HepG2 (cell line): ENCODE data around the gene RPS19. TPM values are rescaled to one million over a fixed set of nuclear protein-coding genes. Genes with fewer than 3 reads are reported as not detected.

ENCODE experiments used
- ATAC-seq: fragments of 200-7000 bp; cut with Tn5 transposase; 3 replicates; pipeline ENCODE4 v1.9.1; 2020; ENCODE audit warnings: mild to moderate bottlenecking, moderate library complexity
- BruUV-seq: library from RNA; stranded (reverse); fragments of 400-500 nt; replicated peaks from 2 replicates; lab custom pipeline; 2021; lab: Mats Ljungman, UMichigan
- CTCF ChIA-PET: fragments of 300-600 bp; formaldehyde crosslinking; extraction: SDS; loops from one replicate; lab custom pipeline; 2021; ENCODE audit warnings: low total read pairs, inconsistent platforms, low intra/inter-chr PET ratio; lab: Yijun Ruan, JAX
- POLR2A ChIA-PET: fragments of 350-600 bp; sonication (Branson Sonifier 250); formaldehyde crosslinking; loops from one replicate; lab custom pipeline; 2020; ENCODE audit warnings: antibody characterized with exemption, inconsistent platforms; lab: Yijun Ruan, JAX
- DNase-seq: peaks from one replicate; pipeline ENCODE4 v3.0.0-alpha.2; 2015; ENCODE audit warnings: low spot score
- FAIRE-seq: peaks from 3 replicates; lab custom pipeline; 2011; peaks lifted over from hg19 to GRCh38; lab: Jason Lieb, UNC
- H2AFZ ChIP-seq: one replicate; pipeline ENCODE4 v1.6.1; 2011; ENCODE audit warnings: low read length, inconsistent platforms
- H3K27ac ChIP-seq: fragments of 300-600 bp; 3 replicates; pipeline ENCODE4 v1.8.0; 2011; ENCODE audit warnings: mixed run types, mild to moderate bottlenecking, mixed read lengths, low read length, inconsistent platforms; ENCODE audit not compliant: insufficient read depth; ENCODE audit errors: extremely low read length
- H3K27me3 ChIP-seq, 2 experiments: fragments of 200-600 bp in 1 of 2; 2 replicates in 1 of 2; 3 replicates in 1 of 2; pipeline versions ENCODE4 v1.6.0 to v1.8.0; 2011; ENCODE audit warnings: low read length in 2 of 2, mild to moderate bottlenecking in 2 of 2, moderate library complexity in 2 of 2, inconsistent platforms in 1 of 2; ENCODE audit not compliant: insufficient read depth in 2 of 2, control insufficient read depth in 1 of 2
- H3K36me3 ChIP-seq, 2 experiments: fragments of 200-600 bp in 1 of 2; replicated peaks in 1 of 2; 2 replicates in 1 of 2; 3 replicates in 1 of 2; pipeline versions ENCODE4 v1.5.1 to v1.8.0; 2011; ENCODE audit warnings: low read length in 2 of 2, inconsistent platforms in 1 of 2; ENCODE audit not compliant: insufficient read depth in 2 of 2, control insufficient read depth in 1 of 2
- H3K4me1 ChIP-seq: 2 replicates; pipeline ENCODE4 v1.5.1; 2012; ENCODE audit warnings: low read length, inconsistent platforms; ENCODE audit not compliant: insufficient read depth
- H3K4me2 ChIP-seq: 2 replicates; pipeline ENCODE4 v1.6.0; 2011; ENCODE audit warnings: low read depth, low read length, inconsistent platforms
- H3K4me3 ChIP-seq, 3 experiments: fragments of 200-600 bp in 1 of 3; sonication (generic), shearing (Covaris generic) in 1 of 3; replicated peaks in 1 of 3; 2 replicates each; pipeline ENCODE4 v1.5.1; 2011 to 2016; ENCODE audit warnings: low read length in 3 of 3, inconsistent platforms in 2 of 3, low read depth in 2 of 3, mild to moderate bottlenecking in 2 of 3, control low read depth in 1 of 3, mixed read lengths in 1 of 3; ENCODE audit not compliant: insufficient read depth in 1 of 3
- H3K79me2 ChIP-seq: one replicate; pipeline ENCODE4 v1.6.1; 2011; ENCODE audit warnings: low read length, inconsistent platforms; ENCODE audit not compliant: insufficient read depth
- H3K9ac ChIP-seq: 2 replicates; pipeline ENCODE4 v1.6.0; 2011; ENCODE audit warnings: mild to moderate bottlenecking, low read depth, low read length, inconsistent platforms; ENCODE audit not compliant: insufficient read depth
- H3K9me3 ChIP-seq: 2 replicates; pipeline ENCODE4 v1.5.1; 2012; ENCODE audit warnings: mild to moderate bottlenecking, low read length
- H4K20me1 ChIP-seq: 2 replicates; pipeline ENCODE4 v1.6.0; 2011; ENCODE audit warnings: inconsistent platforms, mild to moderate bottlenecking, low read length, moderate library complexity; ENCODE audit not compliant: insufficient read depth
- IRX3 ChIP-seq: sonication (generic); formaldehyde crosslinking; IDR thresholded peaks from 2 replicates; pipeline ENCODE4 v1.8.1; 2023; ENCODE audit warnings: mild to moderate bottlenecking, low read depth, missing genetic modification reagents, borderline replicate concordance
- POLR2A ChIP-seq, 2 experiments: IDR thresholded peaks; 2 replicates each; pipeline ENCODE4 v1.6.1; 2011; ENCODE audit warnings: low read depth in 2 of 2, low read length in 2 of 2, mild to moderate bottlenecking in 1 of 2, moderate library complexity in 1 of 2; ENCODE audit not compliant: insufficient read depth in 1 of 2
- POLR2G ChIP-seq: fragments of 200-400 bp; formaldehyde crosslinking; IDR thresholded peaks from 2 replicates; pipeline ENCODE4 v1.6.1; 2018; ENCODE audit warnings: mild to moderate bottlenecking, low read depth, low read length, moderate library complexity
- RBFOX2 ChIP-seq: fragments of 200-400 bp; formaldehyde crosslinking; IDR thresholded peaks from 2 replicates; pipeline ENCODE4 v1.6.1; 2017; ENCODE audit warnings: low read depth, mild to moderate bottlenecking, low read length
- RBM22 ChIP-seq: fragments of 200-400 bp; formaldehyde crosslinking; optimal IDR thresholded peaks from 2 replicates; pipeline ENCODE3; 2017; ENCODE audit warnings: mild to moderate bottlenecking, low read length, moderate library complexity
- ZBTB34 ChIP-seq: sonication (generic); formaldehyde crosslinking; IDR thresholded peaks from 2 replicates; pipeline ENCODE4 v1.8.0; 2022; ENCODE audit warnings: mild to moderate bottlenecking, missing genetic modification reagents
- ZC3H13 ChIP-seq: sonication (generic); formaldehyde crosslinking; IDR thresholded peaks from 2 replicates; pipeline ENCODE4 v1.8.1; 2023; ENCODE audit warnings: mild to moderate bottlenecking, missing genetic modification reagents, moderate library complexity
- ZFP36L1 ChIP-seq: sonication (generic); formaldehyde crosslinking; IDR thresholded peaks from 2 replicates; pipeline ENCODE4 v1.8.0; 2022; ENCODE audit warnings: mild to moderate bottlenecking, missing genetic modification reagents, moderate library complexity
- ZNF292 ChIP-seq: sonication (generic); formaldehyde crosslinking; IDR thresholded peaks from 2 replicates; pipeline ENCODE4 v1.8.1; 2022; ENCODE audit warnings: mild to moderate bottlenecking, low read depth, missing genetic modification reagents, borderline replicate concordance
- ZNF788 ChIP-seq: sonication (generic); formaldehyde crosslinking; IDR thresholded peaks from 2 replicates; pipeline ENCODE4 v1.5.0; 2020; ENCODE audit warnings: mild to moderate bottlenecking, missing genetic modification reagents, borderline replicate concordance
- WGBS: methylation state at CpG from one replicate; pipeline ENCODE4 v1.1.6; 2017; ENCODE audit warnings: low lambda C conversion rate; 5-methylcytosine and 5-hydroxymethylcytosine counted together
- in situ Hi-C: cut with HindIII; loops from 2 replicates; pipeline ENCODE4 v1.10.0; 2017; ENCODE audit warnings: low pct_unique_long_range_greater_than_20kb; ENCODE audit not compliant: extremely low pct_ligation_motif_present
- intact Hi-C: fragments of 100-400 bp; cut with micrococcal nuclease; formaldehyde crosslinking; loops from one replicate; pipeline ENCODE4 v1.10.0; 2022; ENCODE audit not compliant: unreplicated experiment
- polyA plus RNA-seq, 8 experiments: library from polyadenylated mRNA; depleted of rRNA in 3 of 8; stranded (reverse) in 7 of 8; unstranded in 1 of 8; fragments of >200 nt; fragmentation: Illumina TruSeq in 4 of 8; extraction: Trizol in 4 of 8; gene quantifications; 2 replicates each; pipeline versions ENCODE4 v1.2.1 to v1.2.3, GENCODE V29; 2011 to 2016; ENCODE audit warnings: low read depth in 4 of 8, missing spikeins in 1 of 8, mixed read lengths in 1 of 8; ENCODE audit not compliant: insufficient read depth in 1 of 8
- total RNA-seq, 5 experiments: library from RNA; depleted of rRNA; stranded (reverse); fragments of >200 nt; fragmentation: Illumina TruSeq; extraction: Trizol; gene quantifications; 2 replicates each; pipeline ENCODE4 v1.2.3, GENCODE V29; 2016; ENCODE audit warnings: low read depth in 1 of 5

Gene RPS19
- total and polyA plus RNA-seq, 2 of the 13 experiments (the other 11 are each of a cell fraction or from before 2014, with no cell fraction given): 1,983 to 4,758 TPM

- Histone ChIP-seq H3K36me3 (peaks cover 35 to 78% of the 10 kb centered on the region in 2 experiments), H3K9ac (no peak overlapping the region)
- CTCF ChIA-PET: no interaction called here
Observed at GRCh38 chr19:41864374-41864773, 4.3 kb downstream of the RPS19 start.

More at GRCh38 chr19:41864374-41864773, 4.3 kb downstream of the RPS19 start:
- Histone ChIP-seq H3K27me3 (peaks cover 0 to 4% of the 10 kb centered on the region in 2 experiments; a peak in 1 of 5 replicates), H3K4me2 (0 out of 2 replicates have a peak overlapping the region, but pooled peaks have one; percentile 35), H3K27ac (no peak overlapping the region), H3K4me1 (peaks cover 80% of the 10 kb centered on the region), H3K4me3 (no peak overlapping the region), H3K79me2 (peaks cover 69% of the 10 kb centered on the region), H4K20me1 (peaks cover 79% of the 10 kb centered on the region), H2AFZ (no peak overlapping the region), H3K9me3 (no peaks in the 10 kb centered on the region)
- ATAC-seq (no peak), DNase-seq (no peak), FAIRE-seq (no peak)
- in situ Hi-C loops (no loop called here), intact Hi-C loops (no loop called here)
- 100% methylated on average over 2 of the region's 5 CpGs for WGBS
- BruUV-seq: no TSS peak
- 0 out of 2 replicates have a peak, but pooled peaks have one; percentile 1 for TF ChIP-seq ZBTB34 (CRISPR knock-in tag)
- TF ChIP-seq ZNF292 (CRISPR knock-in tag): no peak
- no peak for TF ChIP-seq IRX3 (CRISPR knock-in tag)
- TF ChIP-seq RBM22: peak; percentile 60
- peak; percentile 25; the same call in 1 of the 2 replicates for TF ChIP-seq POLR2G
- peak; percentile 37 to 47; a peak in 1 of 4 replicates for TF ChIP-seq POLR2A (IDR thresholded peaks at IDR 0.05; ENCODE audit: insufficient read depth in 1 of 2, low read depth in 2 of 2, low read length in 2 of 2)
- TF ChIP-seq ZNF788 (CRISPR knock-in tag): no peak
- no peak for TF ChIP-seq ZFP36L1 (CRISPR knock-in tag)
- peak; percentile 59; the same call in 1 of the 2 replicates for TF ChIP-seq RBFOX2
- TF ChIP-seq ZC3H13 (CRISPR knock-in tag): 0 out of 2 replicates have a peak, but pooled peaks have one; percentile 31
- POLR2A ChIA-PET: interaction anchor here (1.3 to 2.7 kb wide), 2 partner anchors 8 to 94 kb away, joined by 4 to 18 read pairs; partner anchors contain the start of gene RABAC1
